Ovary (tissue), 3 donors: ENCODE results near the gene SCG3.

Experiments
- EP300 ChIP-seq: sonication (generic); formaldehyde crosslinking; IDR thresholded peaks from one replicate; pipeline ENCODE4 v1.6.1; 2017; ENCODE audit warnings: antibody characterized with exemption
- TF ChIP-seq, protein P1 (sequence below), 3 donors: fragments of 450-650 bp in 2 of 3; fragments of 200-600 bp in 1 of 3; IDR thresholded peaks; one replicate each; pipeline versions ENCODE4 v1.5.1 to v1.8.0; 2016 to 2022; ENCODE audit warnings: antibody characterized with exemption in 3 of 3, mild to moderate bottlenecking in 1 of 3
- donor health status: DM: no; HTN: no; CAD: no.

- TF ChIP-seq, protein P1, sequence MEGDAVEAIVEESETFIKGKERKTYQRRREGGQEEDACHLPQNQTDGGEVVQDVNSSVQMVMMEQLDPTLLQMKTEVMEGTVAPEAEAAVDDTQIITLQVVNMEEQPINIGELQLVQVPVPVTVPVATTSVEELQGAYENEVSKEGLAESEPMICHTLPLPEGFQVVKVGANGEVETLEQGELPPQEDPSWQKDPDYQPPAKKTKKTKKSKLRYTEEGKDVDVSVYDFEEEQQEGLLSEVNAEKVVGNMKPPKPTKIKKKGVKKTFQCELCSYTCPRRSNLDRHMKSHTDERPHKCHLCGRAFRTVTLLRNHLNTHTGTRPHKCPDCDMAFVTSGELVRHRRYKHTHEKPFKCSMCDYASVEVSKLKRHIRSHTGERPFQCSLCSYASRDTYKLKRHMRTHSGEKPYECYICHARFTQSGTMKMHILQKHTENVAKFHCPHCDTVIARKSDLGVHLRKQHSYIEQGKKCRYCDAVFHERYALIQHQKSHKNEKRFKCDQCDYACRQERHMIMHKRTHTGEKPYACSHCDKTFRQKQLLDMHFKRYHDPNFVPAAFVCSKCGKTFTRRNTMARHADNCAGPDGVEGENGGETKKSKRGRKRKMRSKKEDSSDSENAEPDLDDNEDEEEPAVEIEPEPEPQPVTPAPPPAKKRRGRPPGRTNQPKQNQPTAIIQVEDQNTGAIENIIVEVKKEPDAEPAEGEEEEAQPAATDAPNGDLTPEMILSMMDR (IDR thresholded peaks at IDR 0.05), result no peak
- TF ChIP-seq EP300, result no peak
Measured at GRCh38 chr15:51755790-51756189, 74.5 kb downstream of the SCG3 start.
